Superior temporal gyrus (tissue), 1 donor: ENCODE measurements around the gene UCP1.

Experiments
- DNase-seq: peaks from one replicate; pipeline ENCODE4 v3.0.0-alpha.2; 2016; ENCODE audit errors: extremely low spot score

UCP1 gene, protein sequence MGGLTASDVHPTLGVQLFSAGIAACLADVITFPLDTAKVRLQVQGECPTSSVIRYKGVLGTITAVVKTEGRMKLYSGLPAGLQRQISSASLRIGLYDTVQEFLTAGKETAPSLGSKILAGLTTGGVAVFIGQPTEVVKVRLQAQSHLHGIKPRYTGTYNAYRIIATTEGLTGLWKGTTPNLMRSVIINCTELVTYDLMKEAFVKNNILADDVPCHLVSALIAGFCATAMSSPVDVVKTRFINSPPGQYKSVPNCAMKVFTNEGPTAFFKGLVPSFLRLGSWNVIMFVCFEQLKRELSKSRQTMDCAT

DNA sequence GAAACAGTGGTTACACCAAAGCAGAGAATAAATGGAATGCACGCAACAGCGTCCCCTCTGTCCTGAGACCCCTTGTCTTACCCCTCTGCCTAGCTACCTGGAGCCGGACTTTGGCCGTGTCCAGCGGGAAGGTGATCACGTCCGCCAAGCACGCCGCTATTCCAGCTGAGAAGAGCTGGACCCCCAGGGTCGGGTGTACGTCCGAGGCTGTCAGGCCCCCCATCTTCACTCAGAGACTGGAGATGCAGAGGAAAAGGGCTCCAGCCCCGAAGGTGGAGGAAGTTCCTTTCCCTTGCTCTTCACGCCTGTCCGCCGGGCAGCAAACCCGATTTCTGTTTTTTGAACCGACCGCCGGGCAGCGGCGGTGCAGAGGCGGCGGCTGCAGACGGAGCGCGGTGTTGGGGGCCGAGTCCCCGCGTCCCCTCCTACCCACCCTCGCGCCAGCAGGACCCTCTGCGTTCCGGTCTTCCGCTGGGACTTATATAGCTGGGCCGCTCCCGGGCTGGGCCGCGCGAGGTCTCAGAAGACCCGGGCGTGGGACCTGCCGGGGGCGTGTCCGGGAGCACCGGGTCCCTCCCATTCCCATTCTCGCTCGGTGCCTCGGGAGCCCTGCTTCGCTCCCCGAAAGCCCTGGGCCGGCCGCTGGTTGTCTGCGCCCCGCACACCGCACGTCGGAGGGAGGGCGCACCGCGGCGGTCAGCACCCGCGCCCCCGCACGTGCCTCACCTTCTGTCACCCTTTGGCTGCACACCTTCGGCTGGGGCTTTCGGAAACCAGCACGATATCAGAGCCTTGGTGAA lies at the start of gene UCP1:
UCP1 (minus strand) TSS at position 455 of the 800 bp plus-strand sequence; CDS start at position 223, 232 bp downstream.
- DNase-seq, result no peak

DNA sequence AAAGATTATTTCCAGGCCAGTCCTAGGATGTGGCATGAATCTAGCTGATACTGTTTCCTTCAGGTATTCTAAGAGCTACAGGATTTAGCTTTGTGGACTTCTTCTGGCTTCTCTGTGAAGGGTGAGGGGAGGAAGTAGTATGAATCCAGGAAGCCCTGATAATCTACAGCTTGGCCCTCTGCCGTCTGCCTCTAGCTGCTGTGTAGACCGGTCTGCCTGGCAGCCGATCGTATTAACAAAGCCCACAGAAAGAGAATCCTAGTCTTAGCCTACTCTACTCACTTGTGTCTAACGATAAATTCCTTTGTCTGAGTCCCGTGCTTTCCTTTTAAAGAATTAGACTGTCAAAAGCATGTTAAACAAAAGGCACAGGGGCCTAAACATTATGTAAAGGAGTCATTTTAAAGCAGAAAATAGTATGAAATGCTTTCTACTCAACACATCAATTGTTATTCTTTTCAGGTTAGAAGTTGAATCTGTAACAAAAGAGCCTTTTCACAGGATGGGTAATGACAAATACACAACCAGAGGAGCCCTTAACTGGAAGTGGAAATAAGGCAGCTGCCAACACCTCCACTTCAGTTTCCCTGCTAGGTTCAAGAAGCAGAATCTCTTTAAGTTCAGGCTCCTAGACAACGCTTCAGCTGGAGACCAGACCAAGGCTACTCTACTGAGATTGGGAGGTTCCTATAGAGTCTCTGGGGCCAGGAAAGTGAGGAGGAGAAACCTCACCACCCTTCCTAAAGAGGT lies 48.9 kb upstream of the UCP1 start:
- no peak for DNase-seq

DNA sequence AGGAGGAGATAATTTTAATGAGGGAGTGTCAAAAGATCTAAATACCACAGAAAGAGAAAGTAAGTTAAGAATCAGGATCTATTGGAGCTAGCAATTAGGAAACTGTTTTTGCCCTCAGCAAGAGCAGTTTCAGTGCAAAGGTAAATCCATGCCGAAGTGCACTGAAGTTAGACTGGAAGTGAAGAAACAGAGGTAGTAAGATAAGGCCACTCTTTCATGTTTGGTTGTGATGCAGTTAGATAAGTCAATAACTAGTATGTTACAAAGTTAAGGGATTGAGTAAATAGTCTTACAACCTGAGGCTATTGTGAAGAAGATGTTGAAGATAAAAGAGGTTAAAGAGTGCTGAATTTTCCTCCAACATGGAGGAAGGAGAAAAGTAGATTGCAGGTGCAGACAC lies 46.7 kb upstream of the UCP1 start:
- DNase-seq, result no peak

DNA sequence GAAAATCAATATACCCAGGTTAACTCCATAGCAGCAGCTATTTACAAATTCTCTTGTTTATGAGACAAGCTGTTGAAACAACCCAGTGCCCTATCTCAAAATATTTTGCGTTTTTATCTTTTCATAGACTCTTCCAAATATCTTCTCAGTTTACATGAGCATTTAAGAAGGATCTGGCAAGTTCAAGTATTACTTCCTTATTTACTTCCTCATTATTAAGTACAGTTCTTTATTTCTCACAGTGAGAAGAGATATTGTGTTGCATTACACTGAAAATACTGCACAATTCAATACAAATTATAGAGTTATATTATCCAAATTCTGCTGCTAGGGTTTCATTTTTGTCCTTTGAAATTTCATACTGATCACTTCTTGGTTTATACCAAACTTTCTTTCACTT lies 43.6 kb upstream of the UCP1 start:
- no peak for DNase-seq

DNA sequence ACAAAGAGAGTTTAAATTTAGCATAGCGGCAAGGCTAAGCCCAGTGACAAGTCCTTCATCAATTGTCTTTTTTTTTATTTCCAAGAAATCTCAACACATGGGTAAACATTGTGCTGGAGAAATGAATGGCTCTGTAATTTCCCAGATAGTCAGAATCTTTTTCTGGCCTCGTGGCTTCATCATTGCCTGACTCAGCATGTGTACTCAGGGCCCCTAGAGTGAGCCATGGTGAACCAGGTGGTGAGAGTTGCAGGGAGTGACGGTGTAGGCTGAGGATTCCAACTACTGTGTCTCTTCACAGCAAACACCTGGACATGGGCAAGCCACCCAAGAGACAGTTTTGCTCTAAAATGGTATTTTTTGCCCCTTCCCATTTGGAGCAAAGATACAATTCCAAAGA lies 43.1 kb upstream of the UCP1 start:
- no peak for DNase-seq

DNA sequence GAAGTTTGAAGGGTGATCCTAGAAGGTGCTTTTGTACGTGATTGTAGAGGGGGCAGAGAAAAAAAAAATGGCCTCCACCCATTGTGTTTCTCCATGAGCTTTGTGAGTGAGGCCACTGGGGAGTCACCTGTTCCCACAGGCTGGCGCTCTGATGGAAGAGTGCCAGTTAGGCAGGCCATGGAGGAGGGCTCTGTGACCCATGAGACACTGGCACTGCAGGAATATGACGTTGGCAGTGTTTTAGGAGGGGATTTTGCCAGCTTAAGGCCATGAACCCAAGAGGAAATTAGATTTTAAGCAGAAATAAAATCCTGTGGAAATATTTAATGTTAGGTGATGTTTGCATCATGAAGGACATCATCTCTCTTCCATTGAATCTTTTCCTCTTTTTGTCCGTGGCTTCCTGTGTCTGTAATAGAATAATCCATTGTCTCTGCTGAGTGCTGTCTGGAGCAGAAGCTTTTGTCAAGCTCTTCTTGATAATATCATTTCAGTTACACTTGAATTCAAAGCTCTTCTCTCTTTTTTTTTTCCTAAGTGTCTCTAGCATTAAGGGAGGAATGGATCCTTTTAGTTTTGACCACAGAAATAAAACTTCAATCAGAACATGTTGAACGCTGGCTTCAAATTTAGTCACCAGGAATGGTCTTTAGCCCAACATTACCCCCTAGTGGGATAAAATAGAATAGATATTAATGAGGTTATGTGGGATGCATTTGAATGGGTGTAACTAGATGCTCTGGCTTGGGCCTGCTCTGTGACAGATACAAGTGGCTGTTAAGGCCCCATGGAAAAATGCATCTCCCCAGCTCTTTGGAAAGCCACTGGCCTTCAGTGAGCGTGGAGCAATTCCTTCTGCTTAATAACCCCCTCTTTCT lies 41.0 kb upstream of the UCP1 start:
- DNase-seq, result peak; percentile 88

DNA sequence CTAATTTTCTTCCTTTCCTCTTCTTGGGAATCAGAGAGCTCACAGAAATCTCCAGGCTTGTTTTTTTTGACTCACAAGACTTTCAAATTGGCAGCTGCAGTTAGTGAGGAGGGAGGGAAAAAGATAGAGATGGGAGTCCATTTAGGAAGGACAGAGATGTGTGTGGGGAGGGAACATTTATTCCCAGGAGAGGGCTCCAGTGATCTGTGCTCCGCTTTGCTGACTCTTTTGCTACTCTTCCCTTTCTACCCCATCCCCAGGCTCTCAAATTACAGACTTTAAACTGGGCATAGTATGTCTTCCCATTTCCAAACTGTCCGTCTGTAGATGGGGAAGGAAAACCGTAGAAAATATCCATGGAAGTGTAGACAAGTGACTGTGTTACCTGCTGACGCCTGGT lies 39.1 kb upstream of the UCP1 start:
- DNase-seq, result no peak

DNA sequence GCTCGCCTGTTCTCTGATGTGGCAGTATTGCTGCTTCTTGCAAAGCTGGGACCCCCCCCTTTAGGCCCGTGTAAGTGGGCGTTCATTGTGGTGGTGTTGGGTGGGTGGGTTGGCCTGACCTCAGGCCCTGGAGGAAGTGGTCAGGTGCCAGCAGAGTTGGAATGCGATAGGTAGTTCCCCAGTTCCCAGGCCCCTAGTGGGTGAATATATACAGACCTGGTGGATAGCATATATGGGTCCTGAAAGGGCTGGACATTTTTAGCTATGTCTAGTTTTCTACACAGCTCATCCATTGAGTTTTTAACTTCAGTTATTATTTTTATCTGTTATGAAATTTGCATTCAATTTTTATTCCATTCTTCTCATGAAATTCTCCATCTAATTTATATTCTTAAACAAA lies 35.8 kb upstream of the UCP1 start:
- DNase-seq, result no peak

DNA sequence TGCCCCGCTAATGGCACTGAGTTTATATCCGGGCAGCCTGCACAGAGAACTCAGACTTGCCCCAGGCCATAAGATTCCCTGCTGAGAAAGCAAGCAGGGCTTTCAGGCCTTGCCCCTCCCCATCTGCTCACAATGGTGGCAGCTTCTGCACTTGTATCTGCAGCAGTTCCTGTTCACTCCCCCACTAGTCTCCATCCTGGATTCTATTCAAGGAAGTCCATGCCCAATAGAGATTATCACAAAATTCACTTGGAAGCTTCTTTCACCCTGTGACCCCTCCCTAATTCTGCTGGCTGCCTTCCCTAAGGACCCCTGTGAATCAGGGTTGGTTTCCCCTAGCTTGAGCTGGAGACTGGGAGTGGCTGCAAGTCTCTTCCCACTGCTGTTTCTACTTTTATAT lies 34.5 kb upstream of the UCP1 start:
- no peak for DNase-seq

DNA sequence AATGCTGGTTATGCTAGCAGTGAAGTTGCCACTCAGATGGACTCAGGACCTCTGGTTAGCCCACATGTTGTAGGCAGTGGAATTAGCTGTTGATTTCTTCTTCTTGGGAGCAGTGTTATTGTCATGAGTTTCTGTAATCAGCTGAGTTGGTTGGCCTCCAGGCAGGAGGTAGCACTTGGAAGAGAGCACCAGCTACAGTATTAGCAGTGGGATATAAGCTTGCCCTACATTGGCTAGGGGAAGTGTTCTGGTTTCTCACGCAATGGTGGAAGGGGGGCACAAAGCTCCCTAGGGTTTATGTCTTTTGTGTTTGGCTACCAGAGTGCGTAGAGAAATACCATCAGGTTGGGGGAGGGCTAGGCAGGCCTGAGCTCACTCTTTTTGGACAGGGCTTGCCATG lies 34.0 kb upstream of the UCP1 start:
- no peak for DNase-seq

DNA sequence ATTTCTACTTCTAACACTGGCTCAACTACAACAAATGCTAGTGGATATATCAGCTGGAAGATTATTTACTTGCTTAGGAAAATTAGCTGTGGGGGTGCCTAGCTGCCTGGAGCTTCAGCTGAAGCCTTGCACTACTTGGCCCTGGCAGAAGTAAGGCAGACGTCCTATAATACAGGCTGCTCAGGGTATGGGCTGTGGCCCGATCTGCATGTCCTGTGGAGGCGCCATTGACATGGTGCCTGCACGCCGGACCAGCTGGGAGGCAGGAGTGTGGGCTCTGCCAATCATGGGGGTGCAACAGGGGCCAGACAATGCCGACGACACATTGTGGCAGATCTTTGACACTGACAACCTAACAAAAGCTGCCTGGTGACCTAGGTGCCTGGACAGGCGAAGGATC lies 31.6 kb upstream of the UCP1 start:
- no peak for DNase-seq

DNA sequence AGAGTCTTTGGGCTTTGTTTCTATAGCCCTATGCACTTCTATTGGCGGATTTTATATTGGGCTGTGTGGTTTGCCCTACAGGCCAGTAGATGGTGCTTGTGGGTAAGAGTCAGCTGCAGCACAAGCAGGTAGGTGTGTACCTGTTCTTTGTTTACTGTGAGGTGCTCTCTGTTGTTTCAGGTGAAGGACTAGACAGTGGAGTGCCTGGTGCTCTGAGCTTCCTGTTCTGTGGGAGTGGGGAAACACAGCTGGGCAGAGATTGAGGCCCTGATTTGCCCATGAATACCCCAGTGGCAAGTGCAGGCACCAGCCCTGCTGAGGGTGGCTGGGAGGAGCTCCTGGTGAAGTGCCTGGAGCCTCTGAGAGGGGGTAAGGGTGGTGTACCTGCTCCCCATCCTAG lies 26.3 kb upstream of the UCP1 start:
- DNase-seq, result no peak

DNA sequence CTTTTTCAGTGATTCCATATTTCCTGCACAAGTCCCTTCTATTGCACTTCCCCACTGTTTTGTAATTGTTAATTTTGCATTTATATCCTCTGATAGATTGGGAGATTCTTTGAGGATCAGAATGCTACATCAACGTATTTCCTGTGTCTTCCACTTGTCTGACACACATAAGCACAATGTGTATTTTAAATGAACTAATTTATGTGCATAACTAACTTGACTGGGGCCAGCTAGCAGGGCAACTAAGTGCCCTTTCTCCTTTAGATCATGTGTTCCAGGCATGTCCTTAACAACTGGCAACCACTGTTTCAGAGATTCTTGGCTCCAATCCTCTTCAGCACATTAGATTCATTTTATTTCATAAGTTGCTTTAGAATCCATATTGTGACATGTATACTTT lies 15.7 kb upstream of the UCP1 start:
- DNase-seq, result no peak

DNA sequence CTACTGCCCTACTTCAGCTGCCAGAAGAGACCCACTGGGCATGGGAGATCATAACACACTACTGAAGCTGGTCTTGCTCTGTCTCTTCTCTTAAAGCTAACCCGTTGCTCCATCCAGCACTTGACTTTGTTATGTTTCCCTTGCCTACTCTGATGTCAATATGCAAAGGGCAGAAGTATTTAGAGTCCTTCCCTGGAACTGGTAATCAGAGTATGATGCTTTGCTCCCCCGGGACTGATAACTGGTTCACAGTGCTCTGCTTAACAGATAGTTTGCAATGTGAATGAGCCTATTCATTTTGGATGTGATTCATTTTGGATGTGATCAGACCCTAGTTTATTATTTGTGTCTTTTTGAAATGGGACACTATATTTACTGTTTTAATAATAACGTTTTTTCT lies 12.3 kb upstream of the UCP1 start:
- DNase-seq, result no peak

DNA sequence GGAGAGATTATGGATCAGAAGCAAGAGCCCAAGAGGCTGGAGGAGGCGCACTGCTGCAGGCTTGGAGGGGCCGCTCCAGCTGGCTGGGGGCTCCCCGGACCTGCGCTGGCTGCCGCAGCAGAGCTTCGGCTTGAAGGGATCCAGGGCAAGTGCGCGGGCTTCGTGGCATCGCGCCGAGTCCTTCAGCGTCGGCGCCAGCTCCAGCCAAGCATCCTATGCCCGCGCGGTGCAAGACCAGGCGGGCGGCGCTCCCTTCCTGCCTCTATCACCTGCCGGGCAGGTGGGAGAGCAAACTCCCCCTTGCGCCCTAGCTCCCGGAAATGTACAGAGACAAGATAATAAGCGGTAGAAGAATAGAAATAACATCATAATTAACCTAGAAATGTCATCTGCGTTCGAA lies 10.5 kb upstream of the UCP1 start:
- DNase-seq, result no peak

DNA sequence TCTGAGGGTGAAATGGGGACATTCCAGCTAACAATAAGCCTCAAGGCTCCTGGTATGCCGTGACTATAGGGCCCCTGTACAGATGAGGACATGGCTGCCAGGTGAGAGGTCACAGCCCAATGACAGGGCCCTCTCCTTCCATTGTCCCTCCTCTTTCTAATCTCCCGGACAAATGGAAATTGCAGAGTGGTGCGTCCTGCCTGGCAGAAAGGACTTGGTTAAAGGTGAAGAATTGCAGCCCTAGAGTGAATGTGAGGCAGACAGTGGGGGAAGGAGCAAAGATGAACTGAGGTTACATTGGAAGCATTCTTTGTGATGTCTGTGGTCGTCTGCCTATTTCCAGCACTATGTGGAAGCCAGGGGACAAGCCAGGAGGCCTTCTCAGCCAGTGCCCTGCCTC lies 6.7 kb upstream of the UCP1 start:
- DNase-seq, result no peak

DNA sequence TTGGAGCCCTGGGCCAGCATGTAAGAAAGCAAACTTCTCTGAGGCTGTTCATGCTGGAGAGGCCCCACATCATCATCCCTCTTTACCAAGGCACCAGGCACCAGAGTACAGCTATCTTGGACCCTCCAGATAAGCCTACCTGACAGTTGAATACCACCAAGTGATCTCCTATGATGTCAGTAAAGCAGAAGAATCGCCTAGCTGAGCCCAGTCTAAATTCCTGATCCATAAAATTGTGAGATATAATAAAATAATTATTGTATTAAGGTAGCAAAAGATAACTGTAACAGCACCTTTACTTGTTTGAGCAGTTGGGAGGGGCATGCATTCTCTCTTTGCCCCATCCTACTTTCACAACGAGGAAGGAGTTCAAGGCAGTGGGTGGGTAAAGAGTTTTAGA lies 2.9 kb upstream of the UCP1 start:
- no peak for DNase-seq

DNA sequence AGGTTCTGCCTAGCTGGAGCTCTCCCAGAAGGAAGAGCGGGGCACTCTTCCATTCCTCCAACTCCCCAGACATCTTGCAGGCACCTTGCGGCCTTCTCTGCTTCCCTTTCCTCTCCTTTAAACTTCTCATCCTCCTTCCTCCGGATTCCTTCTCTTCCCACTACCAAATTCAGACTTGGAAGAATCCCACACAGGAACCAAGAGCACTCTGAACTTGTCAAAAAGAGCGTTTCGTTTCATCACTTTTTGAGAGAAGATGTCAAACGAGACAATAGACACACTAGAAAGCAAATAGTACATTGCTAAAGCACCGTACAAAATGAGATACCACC lies 512 bp upstream of the UCP1 start:
- no peak for DNase-seq

DNA sequence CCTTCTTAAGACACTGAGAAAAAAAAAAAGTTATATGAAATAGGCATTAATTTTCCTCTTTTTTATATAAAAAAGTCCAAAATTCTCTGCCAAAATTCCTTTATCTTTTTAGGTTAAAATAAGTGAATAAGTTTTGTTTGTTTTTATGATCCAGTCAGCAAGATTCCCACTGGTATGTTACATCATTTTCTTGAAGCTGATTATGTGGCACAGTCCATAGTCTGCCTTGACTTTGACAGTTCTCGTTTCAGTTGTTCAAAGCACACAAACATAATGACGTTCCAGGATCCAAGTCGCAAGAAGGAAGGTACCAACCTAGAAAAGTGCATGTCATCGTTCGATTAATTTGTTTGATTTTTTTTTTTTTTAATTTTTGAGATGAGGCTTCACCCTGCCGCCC lies 9.1 kb downstream of the UCP1 start:
- DNase-seq, result no peak

DNA sequence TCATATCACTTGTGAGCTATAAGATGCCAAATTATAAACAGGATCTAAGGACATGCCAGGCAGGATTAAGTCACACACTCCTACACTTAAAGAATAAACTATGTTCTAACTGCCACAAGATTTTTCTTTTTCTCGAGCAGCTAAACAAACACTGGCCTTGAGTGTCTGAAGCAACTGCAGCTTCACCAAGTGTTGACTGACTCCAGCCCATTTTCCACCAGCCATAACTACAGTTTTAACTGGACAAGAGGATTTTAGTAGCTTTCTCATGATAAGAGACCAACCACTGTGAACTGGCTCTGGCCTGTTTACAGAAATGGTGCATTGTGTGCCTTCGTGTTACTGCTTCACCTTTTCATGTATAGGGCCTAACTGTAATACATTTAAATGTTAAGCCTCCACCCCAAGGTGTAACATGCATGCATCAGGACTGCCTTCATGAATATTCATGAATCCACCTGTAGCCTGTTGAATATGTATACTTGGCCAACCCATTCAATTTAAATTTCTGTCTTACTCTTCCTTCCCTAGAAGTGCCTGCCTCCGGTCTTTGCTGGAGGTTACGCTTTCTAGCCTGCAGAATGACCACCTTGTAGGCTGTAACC lies 10.8 kb downstream of the UCP1 start:
- no peak for DNase-seq

DNA sequence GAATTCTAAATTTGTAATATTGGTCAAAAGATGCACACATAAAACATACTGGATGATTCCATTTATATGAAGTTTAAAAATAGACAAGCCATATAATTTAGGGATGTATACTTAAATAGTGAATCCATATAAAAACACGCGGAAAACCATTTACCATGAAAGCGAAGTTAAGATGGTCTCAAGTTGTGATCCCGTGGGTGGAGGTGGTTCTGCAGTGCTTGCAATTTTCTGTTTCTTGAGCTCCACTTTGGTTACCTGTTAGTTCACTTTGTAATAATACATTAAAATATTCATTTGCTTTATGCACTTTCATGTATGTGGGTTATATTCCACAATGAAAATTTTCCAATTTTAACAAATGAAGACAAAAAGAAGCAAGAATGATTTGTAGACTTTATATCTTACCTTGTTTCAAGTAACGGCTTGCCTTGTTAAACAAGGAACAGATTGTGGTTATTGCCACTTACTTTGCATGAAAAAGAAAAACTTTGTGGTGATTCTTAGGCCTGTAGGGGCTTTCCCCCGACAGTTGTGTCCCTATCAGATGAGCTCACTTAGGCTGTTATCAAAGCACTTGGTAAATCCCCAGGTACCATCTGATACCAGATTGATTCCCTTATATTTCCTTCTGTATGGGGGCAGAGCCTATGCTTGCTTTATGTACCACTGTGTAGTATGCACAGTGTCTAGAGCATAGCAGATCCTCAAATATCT lies 12.2 kb downstream of the UCP1 start:
- no peak for DNase-seq
